ENCODE measurements around the gene GNB1. TPM values are rescaled to one million over a fixed set of nuclear protein-coding genes. Genes with fewer than 3 reads are reported as not detected.

The GNB1 gene
- total RNA-seq, 1 experiment from 2014 or later = 339 TPM

- Mint-ChIP-seq H3K4me3 (no peak overlapping the region), H3K4me1 (0 out of 2 replicates have a peak, but pooled peaks cover 2% of the 10 kb centered on the region), H3K27ac (peak overlapping the region; percentile 83), H3K9me3 (no peaks in the 10 kb centered on the region), H3K36me3 (peaks cover 73% of the 10 kb centered on the region), H3K27me3 (ENCODE audit: low read depth) (no peaks in the 10 kb centered on the region)
- no peak for DNase-seq (ENCODE audit: low spot score)
- ChIA-PET CTCF (no interaction called here), POLR2A (interaction anchor here (0.6 kb wide), 1 partner anchor 790 kb away, joined by 3 read pairs; no protein-coding TSS in a partner anchor)
- ATAC-seq = no peak
- TF ChIP-seq NR3C1 (CRISPR knock-in tag; conservative IDR thresholded peaks at IDR 0.05; ENCODE audit: low read depth) = no peak
- TF ChIP-seq AFF4 (CRISPR knock-in tag; IDR thresholded peaks at IDR 0.05; ENCODE audit: borderline replicate concordance) = no peak
- TF ChIP-seq CBFB (CRISPR knock-in tag; IDR thresholded peaks at IDR 0.05; ENCODE audit: low read depth) = no peak
- no peak for TF ChIP-seq ETV6 (CRISPR knock-in tag; IDR thresholded peaks at IDR 0.05)
- no peak for TF ChIP-seq IRF1 (CRISPR knock-in tag; IDR thresholded peaks at IDR 0.05)
- no peak for TF ChIP-seq NFYB (CRISPR knock-in tag; conservative IDR thresholded peaks at IDR 0.05; ENCODE audit: low read depth)
- TF ChIP-seq CDX4 (CRISPR knock-in tag; IDR thresholded peaks at IDR 0.05; ENCODE audit: borderline replicate concordance) = no peak
- no peak for TF ChIP-seq MYBL2 (CRISPR knock-in tag; IDR thresholded peaks at IDR 0.05)
- TF ChIP-seq NFATC4 (CRISPR knock-in tag; IDR thresholded peaks at IDR 0.05) = no peak
- no peak for TF ChIP-seq TEAD1 (CRISPR knock-in tag; IDR thresholded peaks at IDR 0.05)
- no peak for TF ChIP-seq CREB1 (CRISPR knock-in tag; IDR thresholded peaks at IDR 0.05)
- TF ChIP-seq GABPB1 (CRISPR knock-in tag; IDR thresholded peaks at IDR 0.05) = no peak
- TF ChIP-seq EMX1 (CRISPR knock-in tag; IDR thresholded peaks at IDR 0.05) = no peak
- TF ChIP-seq FOXJ3 (CRISPR knock-in tag; IDR thresholded peaks at IDR 0.05; ENCODE audit: borderline replicate concordance) = no peak
- TF ChIP-seq ZNF219 (CRISPR knock-in tag; IDR thresholded peaks at IDR 0.05; ENCODE audit: borderline replicate concordance) = no peak
- no peak for TF ChIP-seq E2F5 (CRISPR knock-in tag; IDR thresholded peaks at IDR 0.05)
- no peak for TF ChIP-seq ZNF423 (CRISPR knock-in tag; IDR thresholded peaks at IDR 0.05)
- no peak for TF ChIP-seq ZNF317 (CRISPR knock-in tag; IDR thresholded peaks at IDR 0.05; ENCODE audit: borderline replicate concordance, low read depth)
These were observed 97.2 kb downstream of the GNB1 start for GRCh38 chr1:1793481-1794244.

GRCh38 chr1:1788646-1789431 is 102.0 kb downstream of the GNB1 start:
- Mint-ChIP-seq H3K4me3 (no peak overlapping the region), H3K36me3 (peaks cover 74% of the 10 kb centered on the region), H3K27me3 (ENCODE audit: low read depth) (no peaks in the 10 kb centered on the region), H3K27ac (peak overlapping the region; percentile 39), H3K9me3 (no peaks in the 10 kb centered on the region), H3K4me1 (0 out of 2 replicates have a peak, but pooled peaks cover 2% of the 10 kb centered on the region)
- POLR2A ChIA-PET = no interaction called here
- DNase-seq (ENCODE audit: low spot score) = peak; percentile 69
- peak; percentile 58 for ATAC-seq
- CTCF ChIA-PET = interaction anchor here (0.6 to 3.1 kb wide), 24 partner anchors 9 to 387 kb away, joined by 3 to 42 read pairs (median 4); no protein-coding TSS in a partner anchor
- TF ChIP-seq TP53 (CRISPR knock-in tag; IDR thresholded peaks at IDR 0.05) (no peak), ZNF263 (CRISPR knock-in tag; IDR thresholded peaks at IDR 0.05; ENCODE audit: low read depth) (no peak), ETV6 (CRISPR knock-in tag; IDR thresholded peaks at IDR 0.05) (no peak), IRF2 (CRISPR knock-in tag; IDR thresholded peaks at IDR 0.05; ENCODE audit: borderline replicate concordance, low read depth) (no peak), ZNF219 (CRISPR knock-in tag; IDR thresholded peaks at IDR 0.05; ENCODE audit: borderline replicate concordance) (no peak), PREB (CRISPR knock-in tag; IDR thresholded peaks at IDR 0.05; ENCODE audit: borderline replicate concordance) (no peak), ATF1 (CRISPR knock-in tag; IDR thresholded peaks at IDR 0.05) (no peak), CREB1 (CRISPR knock-in tag; IDR thresholded peaks at IDR 0.05) (no peak), E2F5 (CRISPR knock-in tag; IDR thresholded peaks at IDR 0.05) (no peak), HMGA2 (CRISPR knock-in tag; IDR thresholded peaks at IDR 0.05) (no peak), IRF1 (CRISPR knock-in tag; IDR thresholded peaks at IDR 0.05) (no peak)

Measured in WTC11 (cell line).